ENCODE data around the gene TMEM150B.

Gene TMEM150B

GRCh38 chr19:55279770-55280643 is 45.1 kb downstream of the TMEM150B start, which contains the start of gene HSPBP1:
Gene HSPBP1, minus strand, starts transcription at chr19:55280110. Its CDS starts 502 bp downstream, at chr19:55279608.
- Histone ChIP-seq H3K27me3 (ENCODE audit: insufficient read depth, low read length) (no peaks in the 10 kb centered on the region), H3K9me2 (ENCODE audit: low read depth, low read length) (no peaks in the 10 kb centered on the region), H3K4me3 (ENCODE audit: low read depth, low read length, poor library complexity, severe bottlenecking) (peak within 1 kb of the TSS; percentile 82), H3K4me1 (ENCODE audit: insufficient read depth, low read length, severe bottlenecking) (peaks cover 56% of the 10 kb centered on the region), H4K20me1 (ENCODE audit: insufficient read depth, low read length) (no peaks in the 10 kb centered on the region), H3K27ac (ENCODE audit: low read depth, low read length, poor library complexity, severe bottlenecking) (peak within 1 kb of the TSS; percentile 97), H3K79me2 (ENCODE audit: insufficient read depth, low read length) (no peaks in the 10 kb centered on the region), H3K4me2 (ENCODE audit: low read length) (peak within 1 kb of the TSS; percentile 93), H3K9ac (ENCODE audit: low read length) (peak within 1 kb of the TSS; percentile 78), H3K36me3 (ENCODE audit: insufficient read depth, low read length) (peaks cover 6% of the 10 kb centered on the region; the same call in 1 of the 2 replicates), H2AFZ (ENCODE audit: low read length) (no peak within 1 kb of the TSS), H3K9me3 (ENCODE audit: low read length) (no peaks in the 10 kb centered on the region), H3F3A (ENCODE audit: insufficient read depth, low read length) (peaks cover 5% of the 10 kb centered on the region; the same call in 1 of the 2 replicates)
- TF ChIP-seq CTCF (IDR thresholded peaks at IDR 0.05; ENCODE audit: low read length), result no peak

GRCh38 chr19:55279340-55279739 is 45.8 kb downstream of the TMEM150B start:
- Histone ChIP-seq H3K9me2 (ENCODE audit: low read depth, low read length) (no peaks in the 10 kb centered on the region), H3K4me1 (ENCODE audit: insufficient read depth, low read length, severe bottlenecking) (peaks cover 62% of the 10 kb centered on the region)

GRCh38 chr19:55278391-55279135 is 46.6 kb downstream of the TMEM150B start:
- no peak overlapping the region for H2AFZ ChIP-seq (ENCODE audit: low read length)
- H3F3A ChIP-seq (ENCODE audit: insufficient read depth, low read length), result peaks cover 5% of the 10 kb centered on the region; the same call in 1 of the 2 replicates
- no peaks in the 10 kb centered on the region for H3K9me3 ChIP-seq (ENCODE audit: low read length)
- no peaks in the 10 kb centered on the region for H4K20me1 ChIP-seq (ENCODE audit: insufficient read depth, low read length)
- peaks cover 70% of the 10 kb centered on the region for H3K4me1 ChIP-seq (ENCODE audit: insufficient read depth, low read length, severe bottlenecking)
- H3K9me2 ChIP-seq (ENCODE audit: low read depth, low read length), result no peaks in the 10 kb centered on the region
- TF ChIP-seq EZH2 (IDR thresholded peaks at IDR 0.05; ENCODE audit: borderline replicate concordance, low read length) (no peak), CTCF (IDR thresholded peaks at IDR 0.05; ENCODE audit: low read length) (no peak)
- H3K79me2 ChIP-seq (ENCODE audit: insufficient read depth, low read length), result no peaks in the 10 kb centered on the region
- peak overlapping the region; percentile 82 for H3K4me3 ChIP-seq (ENCODE audit: low read depth, low read length, poor library complexity, severe bottlenecking)
- peak overlapping the region; percentile 93 for H3K4me2 ChIP-seq (ENCODE audit: low read length)
- peaks cover 11% of the 10 kb centered on the region for H3K36me3 ChIP-seq (ENCODE audit: insufficient read depth, low read length)
- H3K27ac ChIP-seq (ENCODE audit: low read depth, low read length, poor library complexity, severe bottlenecking), result peak overlapping the region; percentile 97
- H3K9ac ChIP-seq (ENCODE audit: low read length), result peak overlapping the region; percentile 78
- no peaks in the 10 kb centered on the region for H3K27me3 ChIP-seq (ENCODE audit: insufficient read depth, low read length)

More at GRCh38 chr19:55279340-55279739, 45.8 kb downstream of the TMEM150B start:
- H3K4me3 ChIP-seq (ENCODE audit: low read depth, low read length, poor library complexity, severe bottlenecking), result peak overlapping the region; percentile 82
- peaks cover 5% of the 10 kb centered on the region; the same call in 1 of the 2 replicates for H3F3A ChIP-seq (ENCODE audit: insufficient read depth, low read length)
- no peaks in the 10 kb centered on the region for H3K79me2 ChIP-seq (ENCODE audit: insufficient read depth, low read length)
- TF ChIP-seq EZH2 (IDR thresholded peaks at IDR 0.05; ENCODE audit: borderline replicate concordance, low read length), result no peak
- TF ChIP-seq CTCF (IDR thresholded peaks at IDR 0.05; ENCODE audit: low read length), result no peak
- peak overlapping the region; percentile 93 for H3K4me2 ChIP-seq (ENCODE audit: low read length)
- no peak overlapping the region for H2AFZ ChIP-seq (ENCODE audit: low read length)
- no peaks in the 10 kb centered on the region for H3K9me3 ChIP-seq (ENCODE audit: low read length)
- peaks cover 7% of the 10 kb centered on the region; the same call in 1 of the 2 replicates for H3K36me3 ChIP-seq (ENCODE audit: insufficient read depth, low read length)
- H3K9ac ChIP-seq (ENCODE audit: low read length), result peak overlapping the region; percentile 78
- H4K20me1 ChIP-seq (ENCODE audit: insufficient read depth, low read length), result no peaks in the 10 kb centered on the region
- peak overlapping the region; percentile 97 for H3K27ac ChIP-seq (ENCODE audit: low read depth, low read length, poor library complexity, severe bottlenecking)
- no peaks in the 10 kb centered on the region for H3K27me3 ChIP-seq (ENCODE audit: insufficient read depth, low read length)

All from OCI-LY1 (cell line).